NCI-H2227 (cell line): ENCODE measurements around the gene OGFOD3.
"Not testable (repeated sequence)": the region's sequence is repeated elsewhere in the genome, so short reads cannot be mapped to it uniquely, and the experiment has no call there.

Source experiments
- DNase-seq: peaks from one replicate; lab custom pipeline; 2025; ENCODE audit not compliant: unreplicated experiment; lab: John Stamatoyannopoulos, UW

The OGFOD3 gene

DNA sequence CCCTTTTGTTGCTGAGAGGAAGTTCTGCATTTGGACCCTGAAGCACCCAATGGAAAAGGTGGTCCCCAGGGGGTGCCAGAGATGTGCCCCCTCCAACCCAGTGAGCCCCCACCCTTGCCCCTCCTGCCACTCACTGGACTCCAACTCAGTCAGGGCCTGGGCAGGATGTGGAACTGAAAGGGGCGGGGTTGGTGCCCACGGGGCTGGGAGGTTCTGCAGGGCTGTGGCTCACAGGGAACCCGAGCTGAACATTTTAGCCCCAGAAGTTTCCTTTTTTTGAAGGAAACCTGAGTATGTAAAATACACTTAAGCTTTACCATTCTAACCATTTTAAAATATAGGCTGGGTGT is 15.8 kb upstream of the OGFOD3 start:
- no peak for DNase-seq

DNA sequence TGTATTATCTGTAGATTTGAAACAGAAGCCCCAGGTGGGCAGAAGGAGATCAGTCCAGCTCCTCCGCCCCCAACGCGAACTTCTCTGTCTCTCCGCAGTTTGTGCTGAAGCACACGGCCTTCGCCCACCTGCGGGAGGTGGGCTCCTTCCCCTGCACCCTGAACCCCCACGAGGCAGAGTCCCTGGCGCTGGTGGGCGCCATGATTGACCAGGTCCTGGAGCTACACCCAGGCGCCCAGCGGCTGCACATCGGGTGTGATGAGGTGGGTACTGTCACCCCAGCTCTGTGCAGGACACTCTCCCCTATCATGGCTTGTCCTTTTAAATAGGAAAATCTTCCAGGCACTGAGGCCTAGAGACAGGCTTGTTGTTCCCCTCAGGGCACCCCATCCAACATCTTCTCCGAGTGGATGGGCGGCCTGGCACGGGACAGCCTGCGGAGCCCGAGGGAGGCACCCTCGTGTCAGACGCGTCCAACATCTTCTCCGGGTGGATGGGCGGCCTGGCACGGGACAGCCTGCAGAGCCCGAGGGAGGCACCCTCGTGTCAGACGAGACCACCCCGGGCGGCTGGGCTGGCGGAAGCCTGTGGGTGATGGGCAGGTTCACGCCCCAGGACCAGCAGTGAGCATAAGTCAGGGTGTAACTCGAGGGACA is 15.3 kb upstream of the OGFOD3 start:
- no peak for DNase-seq

DNA sequence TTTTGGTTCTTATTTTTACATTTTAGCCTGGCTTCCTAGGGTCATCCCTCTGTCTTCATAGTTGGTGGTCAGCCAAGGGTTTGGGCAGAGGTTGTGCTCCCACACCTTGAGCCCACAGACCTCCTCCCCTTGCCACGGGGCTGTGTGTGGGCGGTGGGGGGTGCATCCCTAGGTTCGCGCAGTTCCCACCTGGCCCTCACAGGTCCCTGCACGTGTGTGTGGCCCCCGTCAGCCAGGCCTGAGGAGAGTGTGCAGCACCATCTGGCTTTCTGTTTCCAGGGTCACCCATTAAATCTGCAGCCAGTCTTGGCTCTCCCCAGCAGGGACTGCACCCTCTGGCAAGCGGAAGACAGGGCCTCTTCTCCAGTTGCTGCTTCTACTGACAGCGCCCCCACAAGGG is 13.6 kb upstream of the OGFOD3 start:
- DNase-seq: no peak

DNA sequence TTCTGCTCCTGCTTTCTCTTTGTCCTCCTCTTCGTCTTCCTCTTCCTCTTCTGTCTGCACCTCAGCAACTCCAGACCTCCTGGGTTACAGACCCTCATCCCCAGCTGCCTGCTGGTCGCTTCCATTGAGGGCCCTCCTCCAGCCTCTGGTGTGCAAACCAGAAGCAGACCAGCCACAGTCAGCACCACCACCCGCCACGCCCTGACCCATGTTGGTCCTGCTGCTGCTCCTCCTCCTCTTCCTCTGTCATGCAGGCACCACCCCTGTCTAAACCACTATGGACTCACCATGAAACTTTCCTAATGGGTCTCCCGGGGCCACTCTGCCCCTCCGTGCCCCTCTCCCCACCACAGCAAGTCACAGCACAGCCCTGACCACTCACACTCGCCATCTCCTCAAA is 11.4 kb upstream of the OGFOD3 start:
- DNase-seq: no peak

DNA sequence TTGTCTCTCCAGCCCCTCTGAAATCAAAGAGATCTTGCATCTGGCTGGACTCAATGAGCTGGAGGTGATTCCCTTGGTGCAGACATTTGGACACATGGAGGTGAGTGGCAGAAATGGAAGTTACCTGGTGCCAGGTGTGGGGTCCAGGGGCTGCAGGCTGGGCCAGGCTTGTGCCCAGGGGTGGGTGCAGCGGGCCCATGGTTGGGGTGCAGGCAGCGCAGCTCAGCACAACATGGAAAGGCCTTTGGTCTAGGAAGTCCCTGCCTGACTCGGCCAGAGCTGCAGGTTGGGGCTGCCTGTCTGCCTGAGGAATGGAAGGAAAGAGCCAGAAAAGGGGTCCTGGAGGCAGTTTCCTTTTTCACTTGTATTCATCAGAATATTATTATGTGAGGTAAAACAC is 10.2 kb upstream of the OGFOD3 start:
- DNase-seq: no peak

DNA sequence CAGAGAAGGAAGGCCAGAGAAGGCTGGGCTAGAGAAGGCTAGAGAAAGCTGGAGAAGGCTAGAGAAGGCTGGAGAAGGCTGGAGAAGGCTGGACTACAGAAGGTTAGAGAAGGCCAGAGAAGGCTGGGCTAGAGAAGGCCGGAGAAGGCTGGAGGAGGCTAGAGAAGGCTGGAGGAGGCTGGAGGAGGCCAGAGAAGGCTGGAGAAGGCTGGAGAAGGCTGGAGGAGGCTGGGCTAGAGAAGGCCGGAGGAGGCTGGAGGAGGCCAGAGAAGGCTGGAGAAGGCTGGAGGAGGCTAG is 6.4 kb upstream of the OGFOD3 start:
- no peak for DNase-seq

DNA sequence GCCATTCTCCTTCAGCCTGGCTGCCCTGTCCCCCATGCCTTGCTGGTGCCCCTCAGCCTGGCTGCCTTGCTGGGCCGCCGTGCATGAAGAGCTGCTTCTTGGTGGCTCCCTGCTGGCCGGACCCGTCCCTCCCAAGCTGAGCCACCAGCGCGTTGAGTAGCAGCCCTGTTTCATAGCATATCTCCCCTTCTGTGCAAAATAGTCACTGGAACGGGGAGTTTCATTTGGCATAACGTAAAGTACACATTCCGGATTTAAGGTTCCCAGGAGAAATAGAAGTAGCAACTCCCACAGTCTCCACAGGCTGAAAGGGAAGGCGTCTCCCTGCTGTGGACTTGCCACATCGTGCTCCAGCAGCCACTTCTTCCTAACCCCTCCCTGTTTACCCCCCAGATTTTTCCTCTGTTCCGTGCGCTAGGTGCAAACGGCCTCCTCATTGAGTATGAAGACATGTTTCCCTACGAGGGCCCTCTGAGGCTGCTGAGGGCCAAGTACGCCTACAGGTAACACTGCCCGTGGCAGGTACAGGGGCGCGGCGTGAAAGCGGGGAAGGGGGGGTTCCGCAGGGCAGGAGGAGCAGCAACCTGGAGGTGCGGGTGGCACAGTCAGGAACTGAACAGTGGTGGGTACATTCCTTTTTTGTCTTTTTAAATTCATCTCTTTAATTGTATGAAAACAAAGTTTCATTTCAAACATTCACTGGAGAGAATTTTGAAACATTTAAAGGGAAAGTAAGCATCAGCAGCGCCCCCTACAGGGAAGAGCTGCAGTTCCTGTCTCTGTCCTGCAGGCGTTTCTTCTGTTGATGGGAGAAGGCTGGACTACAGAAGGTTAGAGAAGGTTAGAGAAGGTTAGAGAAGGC is 5.8 kb upstream of the OGFOD3 start:
- peak; percentile 30 for DNase-seq

DNA sequence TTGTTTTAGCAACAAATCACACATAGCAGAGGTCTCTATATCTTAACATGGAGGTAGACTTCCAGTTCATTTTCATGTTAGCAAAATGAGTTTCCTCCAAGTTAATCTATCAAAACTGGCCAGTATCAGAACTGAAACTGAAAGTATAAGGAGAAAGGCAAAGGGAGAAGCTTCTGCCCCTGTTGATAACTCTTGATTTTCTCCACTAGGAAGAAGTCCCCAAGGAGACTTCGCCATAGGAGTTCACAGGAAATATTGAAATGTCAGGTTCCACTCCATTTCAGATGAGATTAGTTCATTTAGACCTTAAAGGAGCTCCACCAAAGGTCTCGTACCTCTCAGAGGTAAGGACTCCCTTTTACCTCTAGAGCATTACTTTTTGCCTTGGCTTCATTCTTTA is 1.2 kb upstream of the OGFOD3 start:
- DNase-seq: no peak

DNA sequence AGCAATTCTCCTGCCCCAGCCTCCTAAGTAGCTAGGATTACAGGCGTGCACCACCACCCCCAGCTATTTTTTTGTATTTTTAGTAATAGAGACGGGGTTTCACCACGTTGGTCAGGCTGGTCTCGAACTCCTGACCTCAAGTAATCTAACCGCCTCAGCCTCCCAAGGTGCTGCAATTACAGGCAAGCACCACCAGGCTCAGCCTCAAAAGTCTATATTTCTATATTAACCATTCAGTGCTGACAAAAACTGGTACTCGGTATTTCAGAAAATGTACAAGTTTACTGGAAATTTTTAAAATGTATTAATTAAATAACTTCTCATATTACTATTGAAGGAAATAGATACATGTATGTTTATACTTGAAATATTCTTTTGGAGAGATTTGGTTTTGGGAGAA is 1.6 kb downstream of the OGFOD3 start:
- peak; percentile 16 for DNase-seq

DNA sequence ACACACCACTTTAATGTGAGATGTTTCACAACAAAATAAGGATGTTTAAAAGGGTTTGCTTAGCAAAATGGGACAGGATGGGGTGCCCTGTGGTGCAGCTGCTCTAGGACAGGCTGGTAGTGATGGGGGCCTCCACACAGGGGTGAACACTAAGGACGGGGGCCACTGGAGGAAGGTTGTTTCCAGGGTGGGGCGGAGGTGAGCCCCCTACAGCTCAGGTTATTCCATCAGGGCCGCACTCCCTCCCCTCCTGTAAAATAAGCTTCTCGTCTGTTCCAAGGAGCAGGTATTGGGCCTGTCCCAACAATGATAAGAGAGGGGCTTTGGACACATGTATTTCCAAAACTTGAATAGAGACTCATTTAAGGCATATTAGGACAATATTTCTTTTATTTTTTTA is 2.1 kb downstream of the OGFOD3 start:
- no peak for DNase-seq

DNA sequence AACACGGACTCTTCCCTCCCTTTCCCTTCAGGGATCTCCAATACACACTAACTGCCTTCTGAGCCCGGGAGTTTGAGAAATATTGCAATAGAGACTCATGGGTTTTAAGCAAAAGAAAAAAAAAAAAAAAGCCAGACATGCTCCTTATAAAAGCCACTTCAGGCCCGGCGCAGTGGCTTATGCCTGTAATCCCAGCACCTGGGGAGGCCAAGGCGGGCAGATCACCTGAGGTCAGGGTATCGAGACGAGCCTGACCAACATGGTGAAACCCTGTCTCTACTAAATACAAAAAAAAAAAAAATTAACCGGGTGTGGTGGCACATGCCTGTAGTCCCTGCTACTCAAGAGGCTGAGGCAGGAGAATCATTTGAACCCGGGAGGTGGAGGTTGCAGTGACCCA is 2.6 kb downstream of the OGFOD3 start:
- DNase-seq: no peak

DNA sequence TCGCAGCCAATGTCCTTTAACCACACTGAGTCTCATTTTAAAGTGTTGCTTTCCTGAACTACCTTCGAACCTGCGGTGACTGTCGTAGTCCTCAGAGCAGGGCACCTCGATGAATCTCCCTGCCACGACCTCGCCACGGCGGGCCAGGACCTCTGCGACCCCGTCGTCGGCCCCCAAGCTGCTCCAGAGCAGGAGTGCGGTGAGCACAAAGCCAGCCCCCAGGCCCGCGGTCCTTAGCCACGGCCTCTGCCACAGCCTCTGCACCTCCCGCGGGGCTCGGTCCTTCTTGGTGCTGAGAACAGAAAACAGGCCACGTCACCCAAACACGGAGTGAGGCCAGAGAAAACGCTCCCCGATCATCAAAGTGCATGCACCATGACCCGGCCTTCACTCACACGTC is 3.0 kb downstream of the OGFOD3 start:
- DNase-seq: no peak

DNA sequence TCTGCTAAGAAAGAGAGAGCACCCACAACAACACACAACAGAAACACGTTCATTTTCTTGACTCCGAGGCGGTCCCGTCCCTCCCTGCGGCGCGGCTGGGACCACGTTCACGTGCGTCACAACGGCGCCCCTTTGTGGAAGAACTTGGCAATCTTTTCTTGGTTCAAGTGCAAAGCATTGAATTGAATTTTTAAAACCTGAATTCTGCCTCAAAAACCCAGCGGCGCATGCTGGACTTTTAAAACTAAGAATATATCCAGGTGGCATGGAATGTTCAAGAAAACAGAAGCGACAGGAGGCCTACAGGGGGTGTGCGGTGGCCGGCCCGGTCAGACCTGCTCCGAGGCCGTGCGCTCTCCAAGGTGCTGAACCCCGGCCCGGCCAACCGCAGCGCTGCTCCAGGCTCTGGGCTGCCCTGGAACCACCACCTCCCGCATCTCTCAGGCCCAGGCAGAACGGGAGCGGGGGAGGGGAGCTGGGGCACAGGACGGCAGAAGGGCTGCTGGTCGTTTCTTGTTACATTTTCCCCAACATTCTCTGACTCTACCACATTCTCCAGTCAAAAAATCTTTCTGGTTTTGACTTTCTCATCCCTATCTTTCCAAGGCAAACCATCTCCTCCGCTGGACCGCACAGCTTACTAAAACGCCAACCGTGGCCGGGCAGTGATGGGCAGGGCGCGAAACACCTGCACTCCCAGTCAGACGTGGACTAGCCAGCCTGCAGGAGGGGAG is 3.7 kb downstream of the OGFOD3 start:
- DNase-seq: peak; percentile 85

DNA sequence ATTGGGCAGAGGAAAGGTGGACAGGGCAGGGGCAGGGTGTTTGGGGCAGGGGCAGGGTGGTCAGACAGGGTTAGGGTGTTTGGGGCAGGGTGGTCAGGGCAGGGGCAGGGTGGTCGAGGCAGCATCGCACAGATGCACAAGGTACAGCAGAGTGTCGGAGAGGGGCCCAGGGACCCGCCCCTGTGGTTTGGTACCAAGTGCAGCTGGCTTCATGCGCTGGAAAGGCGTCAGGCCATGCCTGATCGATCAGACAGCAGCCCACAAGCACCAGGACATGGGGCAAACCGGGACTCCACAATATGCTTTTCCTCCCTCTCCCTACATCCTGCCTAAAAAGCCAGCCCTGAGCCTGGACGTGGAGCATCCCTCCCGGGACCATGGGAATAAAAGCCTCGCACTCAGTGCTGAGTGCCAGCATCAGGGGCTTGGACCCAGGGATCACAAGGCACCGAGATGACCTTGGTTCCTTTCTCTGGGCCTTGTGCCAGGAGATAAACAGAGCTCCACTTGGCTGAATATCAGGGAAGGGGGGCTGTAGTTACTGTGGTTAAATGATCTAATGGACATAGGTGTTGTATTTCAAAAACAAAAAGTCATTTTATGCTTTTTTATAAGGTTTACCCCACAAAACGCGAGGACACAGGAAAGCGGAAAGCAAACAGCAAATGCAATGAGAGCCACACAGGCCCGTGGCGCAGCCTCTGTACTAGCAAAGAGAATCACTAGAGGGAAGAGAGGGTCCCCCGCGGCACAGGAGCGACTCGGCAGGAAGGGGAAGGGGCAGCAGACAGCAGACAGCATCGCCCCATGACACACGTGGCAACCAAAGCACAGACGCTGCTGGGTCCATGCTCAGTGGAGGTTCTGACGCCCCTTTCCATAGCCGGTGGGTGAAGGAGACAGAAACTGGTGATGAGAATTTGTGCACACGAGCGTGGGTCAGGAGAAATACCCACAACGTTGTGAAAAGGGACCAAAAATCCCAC is 5.6 kb downstream of the OGFOD3 start:
- no peak for DNase-seq

DNA sequence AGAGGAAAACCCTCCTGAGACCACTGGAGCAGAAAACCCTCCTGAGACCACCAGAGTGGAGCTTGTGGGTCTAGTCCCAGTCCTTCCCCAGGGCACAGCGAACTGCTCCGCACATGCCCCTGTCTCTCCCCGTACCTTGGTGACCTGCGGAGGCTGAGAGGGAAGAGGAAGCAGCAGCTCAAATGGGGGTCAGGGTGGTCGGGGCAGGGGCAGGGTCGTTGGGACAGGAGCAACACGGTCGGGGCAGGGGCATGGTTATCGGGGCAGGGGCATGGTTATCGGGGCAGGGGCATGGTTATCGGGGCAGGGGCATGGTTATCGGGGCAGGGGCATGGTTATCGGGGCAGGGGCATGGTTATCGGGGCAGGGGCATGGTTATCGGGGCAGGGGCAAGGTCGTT is 6.3 kb downstream of the OGFOD3 start:
- DNase-seq: not testable (repeated sequence)

DNA sequence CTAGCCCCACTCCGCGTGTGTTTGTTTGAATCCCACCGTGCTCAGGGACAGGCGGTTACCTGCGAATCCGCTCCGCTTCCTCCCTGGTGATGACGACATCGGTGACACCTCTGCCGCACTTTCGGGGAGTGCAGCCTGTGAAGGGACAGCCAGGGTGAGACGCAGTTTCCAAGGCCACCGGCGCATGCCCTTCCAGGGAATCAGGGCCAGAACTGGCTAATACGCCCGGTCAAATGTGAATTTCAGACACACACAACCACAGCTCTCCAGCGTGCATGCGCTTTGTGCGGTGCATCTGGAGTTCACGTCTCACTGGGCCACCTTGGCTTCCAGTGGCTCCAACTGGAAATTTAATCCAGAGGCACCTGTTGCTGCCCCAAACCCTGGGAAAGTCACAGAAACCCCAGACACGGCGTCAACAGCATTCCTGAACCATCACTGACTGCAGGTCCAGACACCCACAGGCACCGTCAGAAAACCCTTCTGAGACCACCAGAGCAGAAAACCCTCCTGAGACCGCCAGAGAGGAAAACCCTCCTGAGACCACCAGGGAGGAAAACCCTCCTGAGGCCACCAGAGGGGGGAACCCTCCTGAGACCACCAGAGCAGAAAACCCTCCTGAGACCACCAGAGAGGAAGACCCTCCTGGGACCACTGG is 6.9 kb downstream of the OGFOD3 start:
- DNase-seq: no peak

DNA sequence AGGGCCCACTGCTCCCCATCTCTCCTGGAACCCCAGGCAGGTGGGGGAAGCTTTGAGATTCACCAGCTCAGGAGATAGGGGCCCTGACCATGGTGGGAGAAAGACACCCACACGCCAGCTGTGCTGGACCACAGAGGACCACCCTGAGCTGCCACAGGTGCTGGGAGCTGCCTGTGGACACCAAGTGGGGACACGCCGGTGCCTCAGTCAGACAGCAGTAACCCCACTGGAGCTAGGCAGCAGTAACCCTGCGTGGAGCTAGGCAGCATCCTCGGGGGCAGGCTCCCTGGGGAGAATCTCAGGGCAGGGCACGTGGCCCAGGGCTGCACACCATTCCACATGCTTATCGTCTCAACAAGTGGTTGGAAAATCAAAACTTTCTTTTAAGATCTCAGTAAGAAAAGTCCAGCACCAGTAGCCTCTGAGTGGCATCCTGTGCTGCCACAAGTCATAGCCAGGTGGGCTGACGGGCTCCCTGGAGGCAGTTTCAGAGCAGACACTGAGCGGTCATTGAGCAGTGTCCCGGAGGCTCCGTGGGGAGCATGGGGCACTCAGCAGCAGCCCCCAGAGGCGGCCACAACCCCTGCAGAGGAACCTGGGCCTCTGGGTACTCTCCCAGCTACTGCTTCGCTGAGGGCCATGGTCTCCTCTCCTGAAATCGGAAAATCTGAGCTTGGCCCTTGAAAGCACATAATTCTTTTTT is 8.2 kb downstream of the OGFOD3 start:
- DNase-seq: no peak

DNA sequence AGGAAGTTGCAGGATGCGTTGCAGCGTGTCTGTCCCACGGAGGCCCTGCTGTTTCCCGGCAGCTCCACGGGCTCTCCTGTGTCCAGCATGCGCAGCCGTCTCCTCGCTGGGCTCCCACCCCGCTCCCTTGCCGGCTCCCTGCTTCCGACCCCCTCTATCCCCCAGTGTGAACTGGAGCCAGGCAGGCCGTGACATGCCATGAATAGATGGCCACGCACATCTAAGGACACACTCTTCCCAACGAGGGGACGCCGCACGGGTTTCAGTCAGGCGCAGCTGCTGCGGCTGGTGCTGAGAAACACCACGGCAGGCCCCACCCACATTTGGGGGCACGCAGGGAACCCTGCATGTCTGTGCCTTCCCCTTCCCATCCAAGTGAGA is 9.5 kb downstream of the OGFOD3 start:
- DNase-seq: no peak

DNA sequence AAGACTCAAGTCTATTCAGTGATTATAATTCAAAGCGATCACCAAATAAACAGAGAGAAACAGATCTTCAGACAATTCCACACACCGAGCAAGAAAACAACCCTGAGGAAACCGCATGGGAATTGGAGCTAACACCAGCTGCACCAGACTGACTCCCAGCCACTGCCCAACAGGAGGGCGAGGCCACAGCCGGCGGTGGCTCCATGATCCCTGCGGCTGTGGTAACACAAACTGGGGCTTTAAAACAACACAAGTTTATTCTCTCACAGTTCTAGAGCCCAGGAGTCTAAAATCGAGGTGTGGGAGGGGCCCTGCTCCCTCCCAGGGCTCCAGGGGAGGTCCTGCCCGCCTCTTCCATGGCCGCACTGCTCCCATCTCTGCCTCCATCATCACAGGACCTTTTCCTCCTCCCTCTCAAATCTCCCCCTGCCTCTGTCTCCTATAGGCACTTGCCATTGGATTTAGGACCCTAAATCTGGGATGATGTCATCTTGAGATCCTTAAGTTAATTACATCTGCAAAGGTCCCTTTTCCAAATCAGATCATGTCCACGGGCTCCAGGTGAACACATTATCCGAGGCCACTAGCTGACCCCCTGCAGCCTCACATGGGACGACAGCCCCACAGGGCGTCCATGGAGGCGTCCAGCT is 10.0 kb downstream of the OGFOD3 start:
- DNase-seq: no peak

DNA sequence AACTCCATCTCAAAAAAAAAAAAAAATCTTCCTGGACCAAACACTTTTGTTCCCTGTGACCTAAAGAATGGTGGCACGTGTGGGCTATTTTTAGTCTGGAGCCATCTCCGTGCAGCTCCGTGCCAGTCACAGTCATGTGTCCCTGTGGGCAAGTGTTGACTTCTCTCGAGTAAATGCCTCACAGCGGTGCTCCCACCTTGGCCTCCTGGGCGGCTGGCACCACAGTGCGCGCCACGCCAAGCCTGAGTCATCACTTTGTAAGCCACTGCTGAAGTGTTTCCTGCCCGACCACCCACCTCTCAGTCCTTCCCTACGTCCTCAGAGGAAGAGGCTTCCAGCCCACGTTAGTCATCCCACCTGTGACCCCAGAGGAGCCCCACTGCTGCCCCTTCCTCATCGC is 11.1 kb downstream of the OGFOD3 start:
- no peak for DNase-seq
